22Rv1 (cell line): Measurements from ENCODE around the gene FYB1.

ENCODE experiments used
- H3K27ac ChIP-seq: fragments of 450-650 bp; 2 replicates; pipeline ENCODE4 v1.5.1; 2017
- ZFX ChIP-seq: fragments of 450-650 bp; IDR thresholded peaks from 2 replicates; pipeline ENCODE4 v1.6.1; 2017; ENCODE audit warnings: antibody characterized with exemption, borderline replicate concordance
- TF ChIP-seq, protein P1 (sequence below): fragments of 450-650 bp; IDR thresholded peaks from 2 replicates; pipeline ENCODE4 v1.5.1; 2017; ENCODE audit warnings: mild to moderate bottlenecking

Gene FYB1

DNA sequence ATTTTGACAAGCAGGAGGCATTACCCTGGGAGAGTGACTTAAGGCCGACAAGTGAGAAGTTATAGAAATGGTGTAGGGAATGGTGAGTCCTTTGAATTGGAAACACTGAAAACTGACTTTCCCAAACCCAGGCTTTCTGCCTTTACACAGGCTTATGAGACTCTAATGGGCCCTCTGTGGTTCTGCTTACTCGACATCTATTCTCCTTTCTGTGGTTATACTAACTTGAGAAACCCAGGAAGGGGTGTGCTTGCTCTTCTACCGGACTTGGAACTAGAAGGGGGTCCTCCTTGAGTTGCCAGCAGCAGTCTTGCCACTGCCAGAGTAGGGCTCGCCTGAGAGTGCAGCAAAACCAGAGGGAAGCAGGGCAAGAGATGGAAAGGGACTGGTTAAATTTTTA, 63.3 kb downstream of the FYB1 start:
- TF ChIP-seq, protein P1, sequence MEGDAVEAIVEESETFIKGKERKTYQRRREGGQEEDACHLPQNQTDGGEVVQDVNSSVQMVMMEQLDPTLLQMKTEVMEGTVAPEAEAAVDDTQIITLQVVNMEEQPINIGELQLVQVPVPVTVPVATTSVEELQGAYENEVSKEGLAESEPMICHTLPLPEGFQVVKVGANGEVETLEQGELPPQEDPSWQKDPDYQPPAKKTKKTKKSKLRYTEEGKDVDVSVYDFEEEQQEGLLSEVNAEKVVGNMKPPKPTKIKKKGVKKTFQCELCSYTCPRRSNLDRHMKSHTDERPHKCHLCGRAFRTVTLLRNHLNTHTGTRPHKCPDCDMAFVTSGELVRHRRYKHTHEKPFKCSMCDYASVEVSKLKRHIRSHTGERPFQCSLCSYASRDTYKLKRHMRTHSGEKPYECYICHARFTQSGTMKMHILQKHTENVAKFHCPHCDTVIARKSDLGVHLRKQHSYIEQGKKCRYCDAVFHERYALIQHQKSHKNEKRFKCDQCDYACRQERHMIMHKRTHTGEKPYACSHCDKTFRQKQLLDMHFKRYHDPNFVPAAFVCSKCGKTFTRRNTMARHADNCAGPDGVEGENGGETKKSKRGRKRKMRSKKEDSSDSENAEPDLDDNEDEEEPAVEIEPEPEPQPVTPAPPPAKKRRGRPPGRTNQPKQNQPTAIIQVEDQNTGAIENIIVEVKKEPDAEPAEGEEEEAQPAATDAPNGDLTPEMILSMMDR: no peak
- TF ChIP-seq ZFX: no peak

GRCh38 chr5:39151745-39152144, 67.6 kb downstream of the FYB1 start:
- TF ChIP-seq, protein P1: no peak
- no peak for TF ChIP-seq ZFX
- no peak overlapping the region for H3K27ac ChIP-seq

More for the DNA sequence above, 63.3 kb downstream of the FYB1 start:
- H3K27ac ChIP-seq: no peak overlapping the region

- no peak overlapping the region for H3K27ac ChIP-seq
- TF ChIP-seq ZFX: no peak
- TF ChIP-seq, protein P1: no peak
Observed at GRCh38 chr5:39149966-39150365, 69.4 kb downstream of the FYB1 start.

DNA sequence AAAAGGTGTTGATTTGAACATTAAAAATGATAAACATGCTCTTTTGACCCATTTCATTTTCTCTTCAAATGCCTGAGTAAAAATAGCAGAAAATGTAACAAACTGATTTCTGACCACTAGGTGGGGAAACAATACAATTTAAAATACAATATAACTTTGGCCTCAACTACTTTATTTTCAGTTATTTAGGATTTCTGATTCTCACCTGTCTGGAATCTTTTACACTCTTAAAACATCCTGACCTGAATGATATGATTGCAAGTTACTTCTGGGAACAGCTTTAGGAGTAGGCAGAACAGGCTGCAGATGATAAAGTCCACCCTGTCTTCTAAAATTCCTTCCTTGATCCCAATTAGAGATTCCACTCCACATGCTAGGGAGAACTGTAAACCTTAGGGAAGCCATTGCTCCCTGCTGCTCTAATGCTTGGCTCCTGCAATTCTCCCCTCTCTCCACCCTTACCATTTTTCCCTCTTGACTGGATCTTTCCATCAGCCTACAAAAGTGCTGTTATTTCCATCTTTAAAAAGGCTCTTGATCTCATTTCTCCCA, 70.3 kb downstream of the FYB1 start:
- no peak for TF ChIP-seq ZFX
- TF ChIP-seq, protein P1: 0 out of 2 replicates have a peak, but pooled peaks have one; percentile 24
- H3K27ac ChIP-seq: no peak overlapping the region

GRCh38 chr5:39146831-39147540, 72.4 kb downstream of the FYB1 start:
- no peak overlapping the region for H3K27ac ChIP-seq
- TF ChIP-seq, protein P1: no peak
- TF ChIP-seq ZFX: no peak

DNA sequence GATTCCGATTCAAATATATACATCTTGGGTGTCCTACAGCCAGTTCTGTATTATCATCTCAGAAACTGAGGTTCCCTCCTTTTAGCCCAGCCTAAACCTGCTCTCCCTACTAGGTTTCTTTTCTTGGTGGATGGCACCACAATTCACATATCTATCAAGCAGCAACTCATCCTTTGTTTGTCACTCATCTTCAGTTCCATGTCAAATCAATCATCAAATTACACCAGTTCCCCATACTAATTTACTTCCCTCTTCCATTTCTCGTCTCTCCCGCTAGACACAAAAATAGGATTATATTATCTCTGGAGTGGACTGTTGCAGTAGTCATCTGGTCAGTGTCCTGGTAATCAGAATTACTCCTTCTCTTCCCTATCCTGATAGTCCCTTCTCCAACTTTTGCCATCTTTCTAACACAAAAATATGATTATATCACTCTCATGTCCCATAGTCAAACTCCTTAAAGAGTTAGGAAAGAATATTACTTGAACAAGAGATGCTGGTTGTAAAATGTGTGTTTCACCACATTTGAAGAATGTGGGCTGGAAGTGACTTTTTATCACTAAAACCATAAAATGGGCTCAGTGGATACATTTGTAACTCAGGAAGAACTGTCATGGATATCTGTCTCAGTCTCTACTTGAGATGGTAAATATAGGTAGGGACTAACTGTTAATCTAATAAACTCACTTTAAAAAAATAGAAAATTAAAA, 76.1 kb downstream of the FYB1 start:
- TF ChIP-seq, protein P1: no peak
- no peak for TF ChIP-seq ZFX
- H3K27ac ChIP-seq: no peak overlapping the region
